Choroid plexus epithelial cell (primary cell): Measurements from ENCODE around the gene CIBAR2.
"Not testable (repeated sequence)": the region's sequence is repeated elsewhere in the genome, so short reads cannot be mapped to it uniquely, and the experiment has no call there.

Source experiments
- DNase-seq: peaks from one replicate; pipeline ENCODE4 v3.0.0-alpha.2; 2010; ENCODE audit warnings: low read depth
- H3K4me3 ChIP-seq: 2 replicates; pipeline ENCODE4 v1.5.1; 2011; ENCODE audit warnings: low read depth, mild to moderate bottlenecking, control low read depth, low read length, moderate library complexity
- TF ChIP-seq, protein P1 (sequence below): conservative IDR thresholded peaks from 2 replicates; pipeline ENCODE4 v1.5.1; 2011; ENCODE audit warnings: low read depth, mild to moderate bottlenecking, control low read depth, inconsistent platforms, low read length, moderate library complexity

Gene CIBAR2

DNA sequence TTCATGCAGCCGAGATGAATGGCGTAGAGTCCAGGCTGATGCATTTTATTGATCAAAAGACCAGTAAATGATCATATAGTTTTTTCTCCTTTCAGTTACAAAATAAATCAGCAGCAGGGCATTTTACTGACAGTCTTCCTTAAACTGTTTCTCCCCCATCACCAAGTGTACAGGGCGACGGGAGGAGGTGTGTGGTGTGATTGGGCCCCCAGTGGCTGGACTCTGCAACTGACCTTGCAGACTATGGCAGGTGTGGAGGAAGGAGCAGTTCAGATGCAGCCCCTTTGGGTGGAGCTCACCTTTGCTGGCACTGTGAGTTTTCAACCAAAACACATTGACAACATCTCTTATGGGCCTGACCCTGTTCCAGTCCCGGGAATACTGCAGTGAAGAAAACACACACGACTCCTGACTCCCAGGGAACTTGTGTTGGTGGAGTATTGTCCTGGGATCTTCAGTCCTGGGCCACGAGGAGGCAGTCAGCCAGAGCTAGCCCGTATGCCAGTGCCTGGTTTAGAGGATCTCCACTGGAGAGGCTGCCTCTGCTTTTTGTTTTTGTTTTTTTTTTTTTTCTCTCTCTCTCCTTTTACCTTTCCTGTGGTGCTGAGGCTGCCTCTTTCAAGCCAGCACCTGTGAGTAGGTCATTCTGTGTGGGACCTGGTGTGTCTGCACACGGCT lies 54.9 kb downstream of the CIBAR2 start:
- TF ChIP-seq, protein P1, sequence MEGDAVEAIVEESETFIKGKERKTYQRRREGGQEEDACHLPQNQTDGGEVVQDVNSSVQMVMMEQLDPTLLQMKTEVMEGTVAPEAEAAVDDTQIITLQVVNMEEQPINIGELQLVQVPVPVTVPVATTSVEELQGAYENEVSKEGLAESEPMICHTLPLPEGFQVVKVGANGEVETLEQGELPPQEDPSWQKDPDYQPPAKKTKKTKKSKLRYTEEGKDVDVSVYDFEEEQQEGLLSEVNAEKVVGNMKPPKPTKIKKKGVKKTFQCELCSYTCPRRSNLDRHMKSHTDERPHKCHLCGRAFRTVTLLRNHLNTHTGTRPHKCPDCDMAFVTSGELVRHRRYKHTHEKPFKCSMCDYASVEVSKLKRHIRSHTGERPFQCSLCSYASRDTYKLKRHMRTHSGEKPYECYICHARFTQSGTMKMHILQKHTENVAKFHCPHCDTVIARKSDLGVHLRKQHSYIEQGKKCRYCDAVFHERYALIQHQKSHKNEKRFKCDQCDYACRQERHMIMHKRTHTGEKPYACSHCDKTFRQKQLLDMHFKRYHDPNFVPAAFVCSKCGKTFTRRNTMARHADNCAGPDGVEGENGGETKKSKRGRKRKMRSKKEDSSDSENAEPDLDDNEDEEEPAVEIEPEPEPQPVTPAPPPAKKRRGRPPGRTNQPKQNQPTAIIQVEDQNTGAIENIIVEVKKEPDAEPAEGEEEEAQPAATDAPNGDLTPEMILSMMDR: peak; percentile 47
- H3K4me3 ChIP-seq: no peak overlapping the region
- no peak for DNase-seq

DNA sequence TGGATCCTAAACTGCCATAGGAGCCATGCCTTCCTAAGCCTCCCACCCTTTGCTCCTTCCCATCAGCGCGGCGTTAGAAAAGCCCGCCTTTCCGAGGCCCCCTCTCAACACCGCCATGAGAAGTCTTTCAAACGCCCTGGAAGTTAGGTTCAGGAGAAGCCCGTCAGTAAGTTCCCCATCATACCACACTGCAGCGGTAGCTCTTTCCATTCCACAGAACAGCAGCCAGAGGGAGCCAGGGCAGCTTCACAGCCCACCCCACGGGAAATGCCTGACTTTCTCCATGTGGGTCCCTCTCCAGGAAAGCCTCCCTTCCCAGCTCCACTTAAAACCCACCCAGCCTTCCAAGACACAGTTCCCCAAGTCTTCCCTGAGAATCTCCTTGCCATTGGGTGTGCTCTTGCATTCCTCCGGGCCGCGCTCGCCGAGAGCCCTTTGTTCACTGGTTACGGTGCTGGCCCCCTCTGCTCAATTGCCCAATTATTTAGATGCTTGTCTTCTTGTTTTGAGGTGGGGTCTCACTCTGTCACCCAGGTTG lies 56.0 kb downstream of the CIBAR2 start:
- TF ChIP-seq, protein P1: peak; percentile 76
- peak; percentile 57 for DNase-seq
- H3K4me3 ChIP-seq: no peak overlapping the region

DNA sequence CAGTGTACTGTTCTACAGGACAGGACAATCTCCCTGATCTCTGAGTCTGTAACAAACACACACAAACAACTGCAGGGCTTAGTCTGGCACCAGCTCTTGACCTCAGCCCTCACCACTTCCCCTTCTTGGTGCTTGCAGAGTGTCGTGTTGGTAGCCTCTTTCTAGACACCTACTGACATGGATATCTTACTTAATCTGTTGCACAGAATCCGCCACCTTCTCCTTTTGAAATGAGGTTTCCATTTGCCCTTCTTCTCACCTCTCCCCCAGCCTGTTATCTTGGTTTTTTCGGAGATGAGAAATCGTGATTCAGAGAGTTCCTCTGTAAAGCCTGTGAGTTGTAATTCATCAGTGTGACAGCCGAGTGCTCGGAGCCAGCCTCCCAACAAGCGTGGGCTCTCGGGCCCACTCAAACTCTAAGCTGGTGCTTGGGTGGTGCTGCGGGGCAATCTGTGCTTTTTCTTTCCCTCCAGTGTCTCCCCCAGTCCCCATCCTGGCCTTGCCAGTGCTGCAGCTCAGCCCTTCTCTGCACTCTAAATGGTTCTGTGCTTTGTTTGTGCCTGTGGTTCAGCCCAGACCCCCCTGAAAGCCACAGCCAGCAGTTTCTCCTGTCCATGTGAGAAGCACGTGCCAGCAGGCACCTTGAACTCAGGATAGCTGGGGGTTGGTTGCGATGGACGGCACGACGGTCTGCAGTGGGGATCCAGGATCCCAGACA lies 56.6 kb downstream of the CIBAR2 start:
- H3K4me3 ChIP-seq: peak overlapping the region; percentile 50
- TF ChIP-seq, protein P1: no peak
- peak; percentile 76 for DNase-seq

DNA sequence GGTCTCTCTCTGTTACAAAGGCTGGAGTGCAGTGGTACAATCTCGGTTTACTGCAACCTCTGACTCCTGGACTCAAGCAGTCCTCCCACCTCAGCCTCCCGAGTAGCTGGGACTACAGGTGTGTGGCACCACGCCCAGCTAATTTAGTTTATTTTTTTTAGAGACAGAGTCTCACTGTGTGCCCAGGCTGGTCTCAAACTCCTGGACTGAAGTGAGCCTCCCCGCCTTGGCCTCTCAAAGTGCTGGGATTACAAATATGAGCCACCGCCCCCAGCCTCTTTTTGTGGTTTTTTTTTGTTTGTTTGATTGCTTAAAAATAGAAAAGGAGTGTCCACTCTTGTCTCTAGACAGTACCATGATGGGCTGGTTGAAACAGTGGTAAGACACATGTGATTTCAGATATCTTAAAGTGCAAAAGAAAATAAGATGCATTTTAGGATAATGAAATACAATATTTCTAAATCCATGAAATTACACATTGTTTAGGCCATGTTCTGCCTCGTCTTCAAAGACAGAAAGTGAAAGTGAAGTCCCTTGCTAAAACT lies 57.3 kb downstream of the CIBAR2 start:
- DNase-seq: no peak
- TF ChIP-seq, protein P1: no peak
- peak overlapping the region; percentile 50 for H3K4me3 ChIP-seq

DNA sequence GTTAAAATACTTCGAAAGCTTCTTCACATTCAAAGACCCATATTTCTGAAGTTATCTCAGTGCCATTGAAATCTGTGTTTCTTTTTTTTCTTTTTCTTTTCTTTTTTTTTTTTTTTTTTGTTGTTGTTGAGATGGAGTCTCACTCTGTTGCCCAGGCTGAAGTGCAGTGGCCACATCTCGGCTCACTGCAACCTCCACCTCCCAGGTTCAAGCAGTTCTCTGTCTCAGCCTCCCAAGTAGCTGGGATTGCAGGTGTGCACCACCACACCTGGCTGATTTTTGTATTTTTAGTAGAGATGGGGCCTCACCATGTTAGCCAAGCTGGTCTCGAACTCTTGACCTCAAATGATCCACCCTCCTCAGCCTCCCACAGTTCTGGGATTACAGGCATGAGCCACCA lies 58.0 kb downstream of the CIBAR2 start:
- DNase-seq, H3K4me3 ChIP-seq: not testable (repeated sequence)

DNA sequence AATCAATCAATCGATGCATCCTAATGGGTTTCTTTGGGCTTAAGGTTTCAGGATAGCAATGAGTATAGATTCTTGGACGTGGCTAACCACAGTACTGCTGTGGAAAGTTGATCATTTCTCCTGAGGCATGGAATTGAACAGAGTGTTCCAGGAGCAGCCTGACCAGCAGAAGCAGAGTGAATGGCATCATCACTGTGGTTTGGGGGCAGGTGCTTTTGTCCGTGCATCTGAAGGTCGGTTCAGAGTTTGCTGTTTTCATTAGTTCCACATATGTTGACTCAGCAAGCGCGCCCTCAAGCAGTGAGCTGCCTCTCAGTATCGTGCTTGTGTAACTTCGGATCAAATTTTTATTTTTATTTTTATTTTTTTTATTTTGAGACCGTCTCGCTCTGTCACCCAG lies 59.7 kb downstream of the CIBAR2 start:
- TF ChIP-seq, protein P1: no peak
- peak; percentile 77 for DNase-seq
- no peak overlapping the region for H3K4me3 ChIP-seq

DNA sequence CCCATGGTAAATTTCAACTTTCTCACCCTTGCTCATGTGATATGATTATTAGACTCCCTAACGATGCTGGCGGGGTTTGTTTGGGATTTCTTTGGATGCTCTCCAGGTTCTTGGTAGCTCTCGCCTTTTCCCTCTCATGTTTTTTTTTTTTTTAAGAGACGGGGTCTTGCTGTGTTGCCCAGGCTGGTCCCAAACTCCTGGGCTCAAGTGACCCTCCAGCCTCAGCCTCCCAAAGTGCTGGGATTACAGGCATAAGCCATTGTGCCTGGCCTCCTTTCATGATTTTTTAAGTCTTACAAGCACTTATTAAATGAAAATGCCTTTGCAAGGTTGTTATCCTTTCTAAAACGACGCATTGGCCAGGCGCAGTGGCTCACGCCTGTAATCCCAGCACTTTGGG lies 60.6 kb downstream of the CIBAR2 start:
- TF ChIP-seq, protein P1: no peak
- no peak for DNase-seq
- no peak overlapping the region for H3K4me3 ChIP-seq
